H1 (cell line): Measurements from ENCODE around the gene RBM47. TPM values are rescaled to one million over a fixed set of nuclear protein-coding genes. Genes with fewer than 3 reads are reported as not detected.

Experiments
- CTCF ChIA-PET: fragments of 300-600 bp; sonication (Branson Sonifier 250); formaldehyde crosslinking; loops from one replicate; lab custom pipeline; 2021; ENCODE audit not compliant: partially characterized antibody; lab: Charles Lee
- POLR2A ChIA-PET: fragments of 300-600 bp; sonication (Branson Sonifier 250); formaldehyde crosslinking; loops from one replicate; lab custom pipeline; 2021; ENCODE audit warnings: inconsistent platforms; ENCODE audit not compliant: partially characterized antibody; lab: Charles Lee
- DNase-seq, 2 experiments: peaks; one replicate each; pipeline versions ENCODE4 v3.0.0 to v3.0.0-alpha.2; 2010 to 2022; ENCODE audit warnings: low spot score in 2 of 2, low read depth in 1 of 2, mixed read lengths in 1 of 2
- FAIRE-seq: peaks from 2 replicates; lab custom pipeline; 2011; peaks lifted over from hg19 to GRCh38; lab: Jason Lieb, UNC
- H2AFZ ChIP-seq: 2 replicates; pipeline ENCODE4 v1.8.1; 2012; ENCODE audit warnings: low read length, inconsistent platforms
- H2AK5ac ChIP-seq: 2 replicates; pipeline ENCODE4 v1.6.1; 2013; ENCODE audit warnings: low read depth, low read length
- H2BK120ac ChIP-seq: replicated peaks from 2 replicates; pipeline ENCODE3; 2013; ENCODE audit warnings: low read depth, low read length, inconsistent platforms
- H2BK12ac ChIP-seq: 2 replicates; pipeline ENCODE4 v1.6.1; 2013; ENCODE audit warnings: low read depth, low read length
- H2BK15ac ChIP-seq: 2 replicates; pipeline ENCODE4 v1.6.1; 2013; ENCODE audit warnings: low read length
- H2BK20ac ChIP-seq: 2 replicates; pipeline ENCODE4 v1.6.1; 2013; ENCODE audit warnings: low read length
- H2BK5ac ChIP-seq: 2 replicates; pipeline ENCODE4 v1.6.1; 2013; ENCODE audit warnings: low read depth, low read length
- H3K14ac ChIP-seq: 2 replicates; pipeline ENCODE4 v1.6.1; 2013; ENCODE audit warnings: inconsistent platforms; ENCODE audit not compliant: insufficient read length
- H3K18ac ChIP-seq: 2 replicates; pipeline ENCODE4 v1.6.1; 2013; ENCODE audit warnings: low read length; ENCODE audit errors: extremely low read depth
- H3K23ac ChIP-seq: 2 replicates; pipeline ENCODE4 v1.6.1; 2013; ENCODE audit warnings: inconsistent platforms; ENCODE audit not compliant: insufficient read length
- H3K23me2 ChIP-seq: 2 replicates; pipeline ENCODE4 v1.6.1; 2013; ENCODE audit warnings: low read depth, low read length
- H3K27ac ChIP-seq: 2 replicates; pipeline ENCODE4 v1.6.1; 2011; ENCODE audit warnings: low read depth, low read length, inconsistent platforms
- H3K27me3 ChIP-seq, 4 experiments: replicated peaks in 1 of 4; 1 replicate in 1 of 4; 2 replicates in 3 of 4; pipeline versions ENCODE4 v1.6.1 to v1.8.1; 2011 to 2013; ENCODE audit warnings: low read length in 3 of 4, mild to moderate bottlenecking in 3 of 4, inconsistent platforms in 2 of 4, mixed read lengths in 2 of 4, moderate library complexity in 1 of 4; ENCODE audit not compliant: control insufficient read depth in 3 of 4, insufficient read depth in 3 of 4; ENCODE audit errors: extremely low read depth in 1 of 4
- H3K36me3 ChIP-seq, 4 experiments: 2 replicates each; pipeline versions ENCODE4 v1.6.1 to v1.8.1; 2011 to 2013; ENCODE audit warnings: mild to moderate bottlenecking in 4 of 4, low read length in 3 of 4, moderate library complexity in 2 of 4, control low read depth in 1 of 4, inconsistent platforms in 1 of 4; ENCODE audit not compliant: insufficient read depth in 4 of 4, control insufficient read depth in 2 of 4
- H3K4ac ChIP-seq: replicated peaks from 2 replicates; pipeline ENCODE3; 2013; ENCODE audit warnings: low read length, low read depth, mixed read lengths, inconsistent platforms; ENCODE audit not compliant: insufficient read length
- H3K4me1 ChIP-seq, 4 experiments: replicated peaks in 1 of 4; 1 replicate in 1 of 4; 2 replicates in 3 of 4; pipeline versions ENCODE4 v1.6.1 to v1.8.1; 2011 to 2013; ENCODE audit warnings: low read length in 3 of 4, inconsistent platforms in 2 of 4, mixed read lengths in 1 of 4; ENCODE audit not compliant: insufficient read depth in 4 of 4, control insufficient read depth in 3 of 4
- H3K4me2 ChIP-seq, 2 experiments: 2 replicates each; pipeline versions ENCODE4 v1.6.1 to v1.8.1; 2011 to 2013; ENCODE audit warnings: low read depth in 2 of 2, low read length in 2 of 2, control low read depth in 1 of 2, inconsistent platforms in 1 of 2, mild to moderate bottlenecking in 1 of 2; ENCODE audit not compliant: insufficient read depth in 1 of 2
- H3K4me3 ChIP-seq, 4 experiments: fragments of 200-600, 300-600 bp in 1 of 4; sonication (generic), shearing (Covaris generic), sonication (Bioruptor Twin) in 1 of 4; 2 replicates each; pipeline versions ENCODE4 v1.5.1 to v1.8.1; 2011 to 2016; ENCODE audit warnings: low read length in 4 of 4, low read depth in 3 of 4, control low read depth in 2 of 4, inconsistent platforms in 2 of 4, mild to moderate bottlenecking in 2 of 4, mixed read lengths in 1 of 4, moderate library complexity in 1 of 4; ENCODE audit not compliant: insufficient read depth in 2 of 4; ENCODE audit errors: extremely low read depth in 1 of 4
- H3K56ac ChIP-seq: replicated peaks from 2 replicates; pipeline ENCODE3; 2013; ENCODE audit warnings: low read depth, mild to moderate bottlenecking, mixed read lengths, low read length, inconsistent platforms; ENCODE audit not compliant: insufficient read length
- H3K79me1 ChIP-seq: 2 replicates; pipeline ENCODE4 v1.6.1; 2013; ENCODE audit warnings: low read depth, low read length, control low read depth
- H3K79me2 ChIP-seq, 2 experiments: 2 replicates each; pipeline versions ENCODE4 v1.6.1 to v1.8.1; 2012 to 2013; ENCODE audit warnings: low read length in 2 of 2, mild to moderate bottlenecking in 2 of 2, inconsistent platforms in 1 of 2; ENCODE audit not compliant: insufficient read depth in 2 of 2, control insufficient read depth in 1 of 2
- H3K9ac ChIP-seq, 4 experiments: replicated peaks in 1 of 4; 1 replicate in 1 of 4; 2 replicates in 3 of 4; pipeline versions ENCODE4 v1.6.1 to v1.8.1; 2011 to 2013; ENCODE audit warnings: low read depth in 3 of 4, low read length in 3 of 4, control low read depth in 2 of 4, mild to moderate bottlenecking in 2 of 4, moderate library complexity in 2 of 4, inconsistent platforms in 1 of 4; ENCODE audit errors: extremely low read depth in 1 of 4
- H3K9me3 ChIP-seq, 2 experiments: 2 replicates each; pipeline versions ENCODE4 v1.6.1 to v1.8.1; 2012 to 2013; ENCODE audit warnings: mild to moderate bottlenecking in 2 of 2, moderate library complexity in 2 of 2, control low read depth in 1 of 2, inconsistent platforms in 1 of 2, low read depth in 1 of 2, low read length in 1 of 2, mixed read lengths in 1 of 2; ENCODE audit not compliant: insufficient read depth in 2 of 2
- H4K20me1 ChIP-seq, 2 experiments: replicated peaks in 1 of 2; 2 replicates each; pipeline versions ENCODE3 to v1.8.1; 2011 to 2013; ENCODE audit warnings: inconsistent platforms in 2 of 2, low read length in 2 of 2, mild to moderate bottlenecking in 1 of 2; ENCODE audit not compliant: insufficient read depth in 2 of 2, control insufficient read depth in 1 of 2
- H4K5ac ChIP-seq: 2 replicates; pipeline ENCODE4 v1.6.1; 2013; ENCODE audit warnings: low read length, low read depth, mixed read lengths, inconsistent platforms; ENCODE audit not compliant: insufficient read length
- H4K8ac ChIP-seq: 2 replicates; pipeline ENCODE4 v1.8.0; 2013; ENCODE audit warnings: mild to moderate bottlenecking, moderate library complexity, low read length, inconsistent platforms; ENCODE audit not compliant: insufficient read depth; ENCODE audit errors: extremely low read depth
- H4K91ac ChIP-seq: replicated peaks from 2 replicates; pipeline ENCODE3; 2013; ENCODE audit warnings: low read length, mixed read lengths, inconsistent platforms; ENCODE audit not compliant: insufficient read length
- GTF2F1 ChIP-seq: IDR thresholded peaks from 2 replicates; pipeline ENCODE4 v1.6.1; 2012; ENCODE audit warnings: low read depth, low read length, improper control_type of control experiment, borderline replicate concordance
- POLR2AphosphoS5 ChIP-seq: IDR thresholded peaks from 2 replicates; pipeline ENCODE4 v1.6.1; 2011; ENCODE audit warnings: low read depth, low read length
- SP4 ChIP-seq: IDR thresholded peaks from 2 replicates; pipeline ENCODE4 v1.6.1; 2012; ENCODE audit warnings: low read length, inconsistent platforms
- WGBS, 2 experiments: shearing (Covaris generic) in 1 of 2; methylation state at CpG; one replicate each; pipeline versions ENCODE4 v1.1.6 to v1.1.7; 2013 to 2015; ENCODE audit warnings: low lambda C conversion rate in 2 of 2, mixed read lengths in 2 of 2, inconsistent platforms in 1 of 2, low coverage in 1 of 2, missing lambda C conversion rate in 1 of 2; ENCODE audit not compliant: insufficient replicate concordance in 2 of 2, insufficient coverage in 1 of 2, insufficient read length in 1 of 2; ENCODE audit errors: extremely low coverage in 1 of 2, missing lambda C conversion rate in 1 of 2; 5-methylcytosine and 5-hydroxymethylcytosine counted together
- polyA plus RNA-seq, 7 experiments: library from polyadenylated mRNA; depleted of rRNA in 3 of 7; stranded (reverse) in 5 of 7; unstranded in 2 of 7; fragments of >200 nt in 5 of 7; fragments of 200-250 nt in 2 of 7; gene quantifications; 1 replicate in 5 of 7; 2 replicates in 1 of 7; 4 replicates in 1 of 7; pipeline versions ENCODE4 v1.2.1 to v1.2.3, GENCODE V29; 2011 to 2013; ENCODE audit warnings: missing spikeins in 2 of 7, mixed read lengths in 2 of 7
- total RNA-seq: library from RNA; stranded (reverse); fragmentation: NEBNext Ultra II Directional; extraction: Animal tissue kit (Norgen Biotek cat#: 25700); gene quantifications from 2 replicates; pipeline ENCODE4 v1.2.1, GENCODE V29; 2021

Gene RBM47
- total and polyA plus RNA-seq, 2 of the 8 experiments (the other 6 are each of a cell fraction or from before 2014, with no cell fraction given) = 42.8 to 78.9 TPM

- no peak overlapping the region for H3K4ac ChIP-seq
- peaks cover 0 to 2% of the 10 kb centered on the region in 2 experiments for H4K20me1 ChIP-seq
- H2BK20ac ChIP-seq = no peak overlapping the region
- H4K91ac ChIP-seq = no peak overlapping the region
- H3K23ac ChIP-seq = no peak overlapping the region
- H3K56ac ChIP-seq = no peak overlapping the region
- no peaks in the 10 kb centered on the region for H3K23me2 ChIP-seq
- H3K27ac ChIP-seq = no peak overlapping the region
- H2AK5ac ChIP-seq = no peak overlapping the region
- no peak overlapping the region for H3K4me3 ChIP-seq
- no peak overlapping the region for H2BK15ac ChIP-seq
- no peaks in the 10 kb centered on the region for H3K9me3 ChIP-seq
- no peaks in the 10 kb centered on the region for H3K27me3 ChIP-seq
- no peak overlapping the region for H2AFZ ChIP-seq
- ChIA-PET CTCF (interaction anchor here (0.9 kb wide), 1 partner anchor 270 kb away, joined by 3 read pairs; no protein-coding TSS in a partner anchor), POLR2A (interaction anchor here (1.2 kb wide), 1 partner anchor 11 kb away, joined by 3 read pairs; no protein-coding TSS in a partner anchor)
- no peaks in the 10 kb centered on the region for H3K4me1 ChIP-seq
- H2BK5ac ChIP-seq = no peak overlapping the region
- no peak overlapping the region for H2BK12ac ChIP-seq
- H3K18ac ChIP-seq = no peak overlapping the region
- no peaks in the 10 kb centered on the region for H3K79me1 ChIP-seq
- no peak overlapping the region for H4K5ac ChIP-seq
- 67% methylated on average over 4 of the region's 4 CpGs; no CpG with 5 or more reads in 1 of the 2 experiments for WGBS, 2 experiments
- no peak overlapping the region for H4K8ac ChIP-seq
- no peak overlapping the region for H3K9ac ChIP-seq
- peaks cover 0 to 10% of the 10 kb centered on the region in 2 experiments; a peak in 1 of 4 replicates for H3K79me2 ChIP-seq
- H3K4me2 ChIP-seq = no peak overlapping the region
- FAIRE-seq (no peak), DNase-seq (no peak)
- TF ChIP-seq GTF2F1 (no peak), POLR2AphosphoS5 (no peak), SP4 (no peak)
- H3K36me3 ChIP-seq = peaks cover 0 to 2% (median 0%) of the 10 kb centered on the region in 4 experiments; a peak in 1 of 8 replicates
- no peak overlapping the region for H2BK120ac ChIP-seq
- H3K14ac ChIP-seq = no peak overlapping the region
Measured at GRCh38 chr4:40458683-40459082, 171.0 kb downstream of the RBM47 start.
